HepG2 (cell line): ENCODE results near the gene MAP2K5. TPM values are rescaled to one million over a fixed set of nuclear protein-coding genes. Genes with fewer than 3 reads are reported as not detected.

Experiments used
- BCL6 ChIP-seq: IDR thresholded peaks from 2 replicates; pipeline ENCODE4 v1.6.1; 2016; ENCODE audit warnings: missing genetic modification reagents, missing compliant biosample characterization
- CEBPZ ChIP-seq: IDR thresholded peaks from 2 replicates; pipeline ENCODE4 v1.6.1; 2012; ENCODE audit warnings: low read length, improper control_type of control experiment
- KLF15 ChIP-seq: sonication (generic); formaldehyde crosslinking; IDR thresholded peaks from 2 replicates; pipeline ENCODE4 v1.8.1; 2023; ENCODE audit warnings: borderline replicate concordance, mild to moderate bottlenecking, inconsistent platforms, missing genetic modification reagents, mixed read lengths
- SATB2 ChIP-seq: sonication (generic); formaldehyde crosslinking; IDR thresholded peaks from 2 replicates; pipeline ENCODE4 v1.5.0; 2020; ENCODE audit warnings: missing genetic modification reagents
- SNAPC5 ChIP-seq: sonication (generic); formaldehyde crosslinking; IDR thresholded peaks from 2 replicates; pipeline ENCODE4 v1.8.1; 2023; ENCODE audit warnings: mild to moderate bottlenecking, missing genetic modification reagents, borderline replicate concordance
- STAG1 ChIP-seq: sonication (generic); formaldehyde crosslinking; IDR thresholded peaks from 2 replicates; pipeline ENCODE4 v1.4.0; 2020; ENCODE audit warnings: missing genetic modification reagents
- TAF15 ChIP-seq: fragments of 200-400 bp; formaldehyde crosslinking; IDR thresholded peaks from one replicate; pipeline ENCODE4 v1.6.1; 2018; ENCODE audit warnings: mild to moderate bottlenecking, low read depth, low read length; ENCODE audit not compliant: poor library complexity, severe bottlenecking
- ZNF331 ChIP-seq: sonication (generic); formaldehyde crosslinking; IDR thresholded peaks from 2 replicates; pipeline ENCODE4 v1.4.0; 2020; ENCODE audit warnings: missing genetic modification reagents
- ZNF512B ChIP-seq: sonication (generic); formaldehyde crosslinking; IDR thresholded peaks from 2 replicates; pipeline ENCODE4 v1.5.1; 2020; ENCODE audit warnings: missing genetic modification reagents, mild to moderate bottlenecking, borderline replicate concordance
- ZNF605 ChIP-seq: sonication (generic); formaldehyde crosslinking; IDR thresholded peaks from 2 replicates; pipeline ENCODE4 v1.8.0; 2022; ENCODE audit warnings: mild to moderate bottlenecking, missing genetic modification reagents
- ZNF607 ChIP-seq: sonication (generic); formaldehyde crosslinking; IDR thresholded peaks from 2 replicates; pipeline ENCODE4 v1.5.1; 2020; ENCODE audit warnings: missing genetic modification reagents, mild to moderate bottlenecking, borderline replicate concordance
- ZNF768 ChIP-seq: sonication (generic); formaldehyde crosslinking; IDR thresholded peaks from 2 replicates; pipeline ENCODE4 v1.4.0; 2020; ENCODE audit warnings: missing genetic modification reagents
- polyA plus RNA-seq, 8 experiments: library from polyadenylated mRNA; depleted of rRNA in 3 of 8; stranded (reverse) in 7 of 8; unstranded in 1 of 8; fragments of >200 nt; fragmentation: Illumina TruSeq in 4 of 8; extraction: Trizol in 4 of 8; gene quantifications; 2 replicates each; pipeline versions ENCODE4 v1.2.1 to v1.2.3, GENCODE V29; 2011 to 2016; ENCODE audit warnings: low read depth in 4 of 8, missing spikeins in 1 of 8, mixed read lengths in 1 of 8; ENCODE audit not compliant: insufficient read depth in 1 of 8
- total RNA-seq, 5 experiments: library from RNA; depleted of rRNA; stranded (reverse); fragments of >200 nt; fragmentation: Illumina TruSeq; extraction: Trizol; gene quantifications; 2 replicates each; pipeline ENCODE4 v1.2.3, GENCODE V29; 2016; ENCODE audit warnings: low read depth in 1 of 5

The MAP2K5 gene
- total and polyA plus RNA-seq, 2 of the 13 experiments (the other 11 are each of a cell fraction or from before 2014, with no cell fraction given) = 4.0 to 4.3 TPM

- TF ChIP-seq CEBPZ (no peak), KLF15 (CRISPR knock-in tag) (no peak), ZNF331 (CRISPR knock-in tag) (peak; percentile 59; the same call in 1 of the 2 replicates), ZNF768 (CRISPR knock-in tag) (peak; percentile 42; the same call in 1 of the 2 replicates), SNAPC5 (CRISPR knock-in tag) (no peak), STAG1 (CRISPR knock-in tag) (peak; percentile 19; the same call in 1 of the 2 replicates), TAF15 (no peak), ZNF512B (CRISPR knock-in tag) (no peak), ZNF605 (CRISPR knock-in tag) (0 out of 2 replicates have a peak, but pooled peaks have one; percentile 10), BCL6 (CRISPR knock-in tag) (0 out of 2 replicates have a peak, but pooled peaks have one; percentile 25), ZNF607 (CRISPR knock-in tag) (peak; percentile 80; the same call in 1 of the 2 replicates), SATB2 (CRISPR knock-in tag) (peak; percentile 59; the same call in 1 of the 2 replicates)
These were observed 278.7 kb downstream of the MAP2K5 start (continued) for GRCh38 chr15:67820992-67821783.
